Activated CD8-positive, alpha-beta T cell treated with anti-CD3 and anti-CD28 coated beads for 36 hours (primary cell): ENCODE measurements around the gene BMF. TPM values are rescaled to one million over a fixed set of nuclear protein-coding genes. Genes with fewer than 3 reads are reported as not detected.
"Not testable (repeated sequence)": the region's sequence is repeated elsewhere in the genome, so short reads cannot be mapped to it uniquely, and the experiment has no call there.

ENCODE experiments used
- ATAC-seq: fragments of 200-7000 bp; cut with Tn5 transposase; one replicate; pipeline ENCODE4 v1.10.0; 2021; ENCODE audit warnings: mild to moderate bottlenecking, moderate library complexity
- CTCF ChIA-PET: fragments of 350-600 bp; sonication (Branson Sonifier 250); formaldehyde crosslinking; loops from one replicate; lab custom pipeline; 2021; ENCODE audit warnings: antibody characterized with exemption; lab: Charles Lee
- POLR2A ChIA-PET: fragments of 350-600 bp; sonication (Branson Sonifier 250); formaldehyde crosslinking; loops from one replicate; lab custom pipeline; 2021; ENCODE audit warnings: antibody characterized with exemption; lab: Charles Lee
- DNase-seq: peaks from one replicate; pipeline ENCODE4 v3.0.0-alpha.2; 2020
- H3K27ac Mint-ChIP-seq: one replicate; pipeline ENCODE4 v1.8.0; 2021; ENCODE audit warnings: mild to moderate bottlenecking, mixed read lengths
- H3K27me3 Mint-ChIP-seq: one replicate; pipeline ENCODE4 v1.8.0; 2021; ENCODE audit warnings: mixed read lengths
- H3K36me3 Mint-ChIP-seq: one replicate; pipeline ENCODE4 v1.8.0; 2021; ENCODE audit warnings: low read depth, mixed read lengths
- H3K4me1 Mint-ChIP-seq: one replicate; pipeline ENCODE4 v1.8.0; 2021; ENCODE audit warnings: low read depth, mixed read lengths
- H3K4me3 Mint-ChIP-seq: one replicate; pipeline ENCODE4 v1.8.0; 2021; ENCODE audit warnings: mild to moderate bottlenecking, moderate library complexity, mixed read lengths
- H3K9me3 Mint-ChIP-seq: one replicate; pipeline ENCODE4 v1.8.0; 2021; ENCODE audit warnings: mixed read lengths
- CTCF ChIP-seq: fragments of 200-600 bp; IDR thresholded peaks from one replicate; pipeline ENCODE4 v1.8.0; 2022; ENCODE audit warnings: antibody characterized with exemption, mild to moderate bottlenecking
- intact Hi-C: fragments of 100-400 bp; cut with micrococcal nuclease; formaldehyde crosslinking; loops from one replicate; pipeline ENCODE4 v1.10.0; 2022
- total RNA-seq, 2 experiments: library from RNA; stranded (reverse); gene quantifications; one replicate each; pipeline ENCODE4 v1.2.3, GENCODE V29; 2021

The BMF gene
- total RNA-seq, 2 experiments from 2014 or later = 4.2 to 4.3 TPM

- H3K4me3 Mint-ChIP-seq, intact Hi-C loops, ATAC-seq, H3K27ac Mint-ChIP-seq, DNase-seq, H3K4me1 Mint-ChIP-seq, H3K9me3 Mint-ChIP-seq, H3K27me3 Mint-ChIP-seq, H3K36me3 Mint-ChIP-seq: not testable (repeated sequence)
- ChIA-PET POLR2A (interaction anchor here (1.3 kb wide), 1 partner anchor 77 kb away, joined by 3 read pairs; no protein-coding TSS in a partner anchor), CTCF (interaction anchor here (1.1 to 4.6 kb wide), 3 partner anchors 9 to 17 kb away, joined by 3 to 23 read pairs (median 4); no protein-coding TSS in a partner anchor)
Observed at GRCh38 chr15:40122989-40123388, 14.3 kb upstream of the BMF start.

DNA sequence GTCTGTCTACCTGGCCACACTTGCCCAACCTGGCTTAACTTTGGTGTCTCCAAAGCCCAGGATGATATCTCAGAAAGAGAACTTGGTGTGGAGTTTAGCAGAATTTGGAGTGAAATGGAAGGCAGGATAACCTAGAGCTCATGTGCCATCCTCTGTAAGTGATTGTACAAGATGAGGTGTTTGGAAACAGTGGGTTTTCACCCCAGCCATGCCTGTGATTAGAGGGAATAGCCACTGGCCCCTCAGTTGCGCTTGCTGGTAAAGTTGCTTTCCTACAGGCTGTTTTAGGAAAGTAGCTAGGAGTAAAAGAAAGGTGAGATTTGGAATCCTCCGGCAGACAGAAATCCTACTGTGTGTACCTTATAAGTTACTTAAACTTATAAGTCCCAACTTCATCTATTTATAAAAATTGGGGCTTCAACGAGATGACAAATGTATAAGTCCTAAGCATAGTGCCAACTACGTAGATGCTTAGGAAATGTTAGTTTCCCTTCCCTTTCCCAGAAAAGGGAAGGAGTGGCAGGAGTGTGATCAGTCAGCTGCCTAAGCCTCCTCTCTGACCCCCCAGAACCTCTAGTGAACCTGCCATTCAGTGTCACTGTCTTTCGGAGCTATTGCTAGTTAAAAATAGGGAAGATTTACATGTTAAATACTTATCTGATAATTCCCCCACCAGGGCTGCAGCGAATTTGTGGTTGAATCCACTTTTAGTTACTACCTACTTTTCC lies 13.4 kb upstream of the BMF start:
- H3K4me1 Mint-ChIP-seq = no peaks in the 10 kb centered on the region
- TF ChIP-seq CTCF = no peak
- intact Hi-C loops = no loop called here
- no peak for DNase-seq
- ATAC-seq = no peak
- H3K4me3 Mint-ChIP-seq = no peak overlapping the region
- H3K27ac Mint-ChIP-seq = no peak overlapping the region
- ChIA-PET POLR2A (no interaction called here), CTCF (interaction anchor here (1.1 to 4.6 kb wide), 4 partner anchors 11 to 76 kb away, joined by 3 to 23 read pairs (median 4); no protein-coding TSS in a partner anchor)
- no peaks in the 10 kb centered on the region for H3K27me3 Mint-ChIP-seq
- no peaks in the 10 kb centered on the region for H3K9me3 Mint-ChIP-seq
- H3K36me3 Mint-ChIP-seq = no peaks in the 10 kb centered on the region

- CTCF ChIA-PET = interaction anchor here (1.3 to 6.9 kb wide), 2 partner anchors 14 to 73 kb away, joined by 3 to 99 read pairs; no protein-coding TSS in a partner anchor
Observed at GRCh38 chr15:40118473-40118872, 9.8 kb upstream of the BMF start.

DNA sequence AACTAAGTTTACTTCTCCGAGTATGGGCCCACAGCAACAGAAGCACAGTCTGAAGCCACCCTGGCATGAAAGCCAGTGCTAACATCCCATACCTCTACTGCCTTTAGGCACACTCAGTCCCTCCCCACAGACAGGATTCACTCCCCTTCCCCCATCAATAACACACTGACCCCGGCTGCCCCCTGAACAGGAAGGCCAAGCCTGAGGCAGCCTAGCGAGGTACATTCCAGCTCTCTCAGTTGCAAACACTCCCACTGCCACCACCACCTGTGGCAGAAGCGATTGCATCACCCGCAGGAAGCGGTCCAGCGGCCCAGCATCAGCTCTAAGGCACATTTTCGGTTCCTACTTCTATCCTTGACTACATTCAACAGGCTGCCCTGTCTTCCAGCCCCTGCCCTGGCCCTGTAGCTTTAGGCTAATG lies 7.0 kb upstream of the BMF start:
- Mint-ChIP-seq H3K36me3 (no peaks in the 10 kb centered on the region), H3K27ac (peak overlapping the region; percentile 83), H3K9me3 (no peaks in the 10 kb centered on the region), H3K4me3 (peak overlapping the region; percentile 5), H3K4me1 (peaks cover 12% of the 10 kb centered on the region), H3K27me3 (peaks cover 9% of the 10 kb centered on the region)
- ATAC-seq (peak; percentile 94), DNase-seq (peak; percentile 79)
- no peak for TF ChIP-seq CTCF
- CTCF ChIA-PET = interaction anchor here (1.2 to 6.9 kb wide), 5 partner anchors 11 to 164 kb away, joined by 5 to 99 read pairs (median 6); no protein-coding TSS in a partner anchor
- POLR2A ChIA-PET = interaction anchor here (0.6 to 1.7 kb wide), 5 partner anchors 9 to 72 kb away, joined by 3 to 5 read pairs (median 3); no protein-coding TSS in a partner anchor
- intact Hi-C loops = no loop called here

More at GRCh38 chr15:40118473-40118872, 9.8 kb upstream of the BMF start:
- Mint-ChIP-seq H3K4me3 (no peak overlapping the region), H3K36me3 (no peaks in the 10 kb centered on the region), H3K9me3 (no peaks in the 10 kb centered on the region), H3K27me3 (peaks cover 1% of the 10 kb centered on the region), H3K27ac (no peak overlapping the region), H3K4me1 (peaks cover 12% of the 10 kb centered on the region)
- intact Hi-C loops = no loop called here
- DNase-seq = no peak
- TF ChIP-seq CTCF = no peak
- POLR2A ChIA-PET = interaction anchor here (0.7 kb wide), 1 partner anchor 332 kb away, joined by 3 read pairs; no protein-coding TSS in a partner anchor
- ATAC-seq = no peak

GRCh38 chr15:40115106-40115505 lies 6.4 kb upstream of the BMF start:
- DNase-seq, intact Hi-C loops, H3K27me3 Mint-ChIP-seq, H3K4me3 Mint-ChIP-seq, H3K27ac Mint-ChIP-seq, ATAC-seq, H3K36me3 Mint-ChIP-seq, H3K9me3 Mint-ChIP-seq: not testable (repeated sequence)
- ChIA-PET POLR2A (interaction anchor here (0.9 to 2.9 kb wide), 4 partner anchors 9 to 71 kb away, joined by 3 to 13 read pairs (median 4); no protein-coding TSS in a partner anchor), CTCF (interaction anchor here (0.6 to 6.9 kb wide), 6 partner anchors 11 to 266 kb away, joined by 3 to 99 read pairs (median 6); no protein-coding TSS in a partner anchor)
- peaks cover 12% of the 10 kb centered on the region for H3K4me1 Mint-ChIP-seq
